ENCODE measurements around the gene PPP1CB.
A peak's percentile ranks its signal among the peaks of the same experiment; 100 is the strongest.

The PPP1CB gene

DNA sequence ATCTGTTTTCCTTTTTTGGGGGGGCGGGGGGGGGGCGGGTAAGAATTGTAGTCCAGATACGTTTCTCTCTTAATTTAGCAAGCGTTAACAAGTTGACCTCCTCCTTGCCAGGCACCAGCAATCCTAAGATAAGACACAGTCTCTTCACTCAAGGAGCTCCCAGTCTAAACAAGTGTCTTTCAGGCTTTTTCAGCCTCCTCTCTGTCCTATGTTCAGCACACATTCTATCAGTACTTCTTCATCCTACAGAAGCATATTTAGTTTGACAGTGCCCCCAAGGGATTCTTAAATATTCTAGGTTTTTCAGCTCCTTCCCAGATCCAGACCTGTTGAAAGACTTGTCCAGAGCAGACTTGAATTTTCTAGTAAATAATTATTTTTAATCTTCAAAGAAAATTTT is 2.7 kb downstream of the PPP1CB start:
- in situ Hi-C loops (cut with HindIII; ENCODE audit: low sequenced_read_pairs), result no loop called here
- peak overlapping the region; percentile 16 for H3K4me3 ChIP-seq (ENCODE audit: low read depth, low read length)
- peak; percentile 43 for DNase-seq (ENCODE audit: low read depth, low spot score)
- TF ChIP-seq, protein P1, sequence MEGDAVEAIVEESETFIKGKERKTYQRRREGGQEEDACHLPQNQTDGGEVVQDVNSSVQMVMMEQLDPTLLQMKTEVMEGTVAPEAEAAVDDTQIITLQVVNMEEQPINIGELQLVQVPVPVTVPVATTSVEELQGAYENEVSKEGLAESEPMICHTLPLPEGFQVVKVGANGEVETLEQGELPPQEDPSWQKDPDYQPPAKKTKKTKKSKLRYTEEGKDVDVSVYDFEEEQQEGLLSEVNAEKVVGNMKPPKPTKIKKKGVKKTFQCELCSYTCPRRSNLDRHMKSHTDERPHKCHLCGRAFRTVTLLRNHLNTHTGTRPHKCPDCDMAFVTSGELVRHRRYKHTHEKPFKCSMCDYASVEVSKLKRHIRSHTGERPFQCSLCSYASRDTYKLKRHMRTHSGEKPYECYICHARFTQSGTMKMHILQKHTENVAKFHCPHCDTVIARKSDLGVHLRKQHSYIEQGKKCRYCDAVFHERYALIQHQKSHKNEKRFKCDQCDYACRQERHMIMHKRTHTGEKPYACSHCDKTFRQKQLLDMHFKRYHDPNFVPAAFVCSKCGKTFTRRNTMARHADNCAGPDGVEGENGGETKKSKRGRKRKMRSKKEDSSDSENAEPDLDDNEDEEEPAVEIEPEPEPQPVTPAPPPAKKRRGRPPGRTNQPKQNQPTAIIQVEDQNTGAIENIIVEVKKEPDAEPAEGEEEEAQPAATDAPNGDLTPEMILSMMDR (IDR thresholded peaks at IDR 0.05; ENCODE audit: low read depth, low read length), result no peak

DNA sequence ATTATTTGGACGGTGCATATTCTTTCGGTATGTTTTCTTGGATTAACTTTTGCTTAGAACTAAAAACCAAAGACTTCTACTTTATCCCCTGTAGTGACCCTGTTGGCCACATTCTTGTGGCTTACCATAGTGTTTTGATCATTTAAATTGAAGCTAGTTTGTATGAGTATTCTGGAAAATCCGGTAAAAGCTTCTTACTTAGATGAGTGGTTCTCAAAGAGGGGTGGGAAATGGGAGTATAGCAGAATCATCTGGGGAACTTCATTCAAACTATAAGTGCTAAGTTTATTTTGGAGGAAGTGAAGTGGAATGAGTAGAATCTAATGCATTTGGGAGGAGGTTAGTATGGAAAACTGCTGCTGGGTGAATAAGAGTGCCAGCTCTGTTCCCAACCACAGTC is 3.8 kb downstream of the PPP1CB start:
- DNase-seq (ENCODE audit: low read depth, low spot score), result peak; percentile 76
- TF ChIP-seq, protein P1 (IDR thresholded peaks at IDR 0.05; ENCODE audit: low read depth, low read length), result no peak
- no peak overlapping the region for H3K4me3 ChIP-seq (ENCODE audit: low read depth, low read length)
- in situ Hi-C loops (cut with HindIII; ENCODE audit: low sequenced_read_pairs), result no loop called here

DNA sequence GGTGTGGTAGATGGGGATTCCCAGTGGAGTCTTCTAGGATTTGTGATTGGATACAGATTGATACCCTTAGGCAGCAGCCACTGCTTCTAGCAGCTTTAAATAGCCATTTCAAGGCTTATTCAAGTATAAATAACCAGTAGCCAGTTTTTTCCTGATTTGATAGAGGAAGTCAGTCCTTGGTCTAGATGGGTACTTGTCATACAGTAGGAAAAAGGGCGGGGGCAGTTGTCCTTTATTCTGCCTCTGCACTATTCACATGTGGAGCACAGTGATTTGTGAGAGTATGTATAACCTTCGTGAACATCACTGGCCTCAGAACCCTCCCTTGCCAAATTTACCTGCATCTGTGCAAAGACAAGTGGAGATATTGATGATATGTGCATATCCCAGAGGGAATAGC is 6.8 kb downstream of the PPP1CB start:
- no peak for DNase-seq (ENCODE audit: low read depth, low spot score)
- H3K4me3 ChIP-seq (ENCODE audit: low read depth, low read length), result no peak overlapping the region
- TF ChIP-seq, protein P1 (IDR thresholded peaks at IDR 0.05; ENCODE audit: low read depth, low read length), result no peak
- in situ Hi-C loops (cut with HindIII; ENCODE audit: low sequenced_read_pairs), result no loop called here

DNA sequence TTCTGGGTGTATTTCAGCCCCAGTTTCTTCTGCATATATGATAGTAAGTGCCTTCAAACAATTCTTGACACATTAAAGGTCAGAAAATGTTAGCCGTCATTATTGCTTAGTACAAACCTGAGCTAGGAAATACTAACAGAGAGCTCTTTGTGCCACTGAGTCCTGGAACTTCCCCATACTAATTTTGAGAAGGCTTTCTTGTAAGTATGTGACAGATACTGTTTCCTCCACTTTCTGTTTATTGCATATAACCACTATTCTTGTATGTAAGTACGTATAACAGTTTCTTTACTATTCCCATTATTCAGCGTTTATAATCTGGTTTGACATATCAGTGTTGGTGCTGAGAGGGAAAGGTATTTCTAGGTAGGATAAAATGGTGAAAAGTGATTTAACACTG is 9.8 kb downstream of the PPP1CB start:
- in situ Hi-C loops (cut with HindIII; ENCODE audit: low sequenced_read_pairs), result no loop called here
- no peak for DNase-seq (ENCODE audit: low read depth, low spot score)
- TF ChIP-seq, protein P1 (IDR thresholded peaks at IDR 0.05; ENCODE audit: low read depth, low read length), result no peak
- H3K4me3 ChIP-seq (ENCODE audit: low read depth, low read length), result no peak overlapping the region

DNA sequence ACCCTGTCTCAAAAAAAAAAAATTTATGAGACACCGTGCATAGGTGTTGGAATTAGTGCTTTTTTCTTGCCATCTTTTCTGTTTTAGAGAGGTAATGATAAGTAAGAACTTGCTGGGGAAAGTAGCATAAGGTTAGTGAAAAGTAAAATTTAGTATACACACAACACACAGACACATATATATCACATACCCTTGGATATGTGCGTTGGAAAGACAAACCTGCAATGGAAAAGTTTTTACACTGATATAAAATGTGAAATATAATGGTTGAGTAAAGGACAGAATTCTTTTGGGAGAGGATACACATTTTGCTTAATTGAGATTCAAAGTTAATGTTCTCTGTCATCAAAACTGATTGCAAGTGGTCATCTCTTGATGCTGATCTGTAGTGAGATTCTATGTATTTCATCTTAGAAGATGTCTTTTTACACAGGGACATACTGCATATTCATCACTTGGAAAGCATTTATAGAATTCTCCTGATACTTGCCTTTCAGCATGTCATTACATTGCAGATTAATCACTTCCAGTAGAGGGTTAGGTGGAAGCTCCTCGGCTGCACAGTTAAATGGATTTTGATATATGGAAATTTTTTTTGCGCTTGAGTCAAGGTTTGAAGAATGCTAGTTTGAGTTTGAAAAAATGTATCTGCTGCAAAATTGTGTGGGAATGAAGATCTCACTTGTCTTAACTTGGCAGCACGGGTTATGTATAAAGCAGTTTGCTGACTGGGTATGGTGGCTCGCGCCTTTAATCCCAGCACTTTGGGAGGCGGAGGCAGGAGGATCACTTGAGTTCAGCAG is 13.5 kb downstream of the PPP1CB start:
- TF ChIP-seq, protein P1 (IDR thresholded peaks at IDR 0.05; ENCODE audit: low read depth, low read length), result no peak
- H3K4me3 ChIP-seq (ENCODE audit: low read depth, low read length), result no peak overlapping the region
- DNase-seq (ENCODE audit: low read depth, low spot score), result no peak
- in situ Hi-C loops (cut with HindIII; ENCODE audit: low sequenced_read_pairs), result no loop called here

DNA sequence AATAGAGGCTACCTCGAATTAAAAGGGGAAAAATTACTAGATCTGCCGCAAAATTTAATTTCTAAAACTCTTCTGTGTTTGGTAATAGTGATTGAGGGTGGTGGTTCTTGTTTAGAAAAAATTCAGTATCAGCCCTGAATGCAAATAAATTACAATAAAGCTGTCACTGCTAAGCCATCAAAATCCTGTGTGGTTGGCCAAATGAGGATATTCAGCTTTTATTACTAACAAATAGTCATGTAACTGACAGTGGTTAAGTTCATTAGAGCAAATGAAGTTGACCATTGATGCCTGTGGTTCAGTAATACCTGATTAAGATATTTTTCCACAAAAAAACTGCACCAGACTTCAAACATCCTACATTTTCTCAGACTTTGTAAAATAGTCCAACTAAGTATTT is 14.4 kb downstream of the PPP1CB start:
- no peak for DNase-seq (ENCODE audit: low read depth, low spot score)
- TF ChIP-seq, protein P1 (IDR thresholded peaks at IDR 0.05; ENCODE audit: low read depth, low read length), result no peak
- in situ Hi-C loops (cut with HindIII; ENCODE audit: low sequenced_read_pairs), result no loop called here
- no peak overlapping the region for H3K4me3 ChIP-seq (ENCODE audit: low read depth, low read length)
